Uterus (tissue), 4 donors: ENCODE data around the gene FGF14. TPM values are rescaled to one million over a fixed set of nuclear protein-coding genes. Genes with fewer than 3 reads are reported as not detected.

Experiments
- DNase-seq, 2 donors: peaks; one replicate each; pipeline ENCODE4 v3.0.0-alpha.2; 2019 to 2020
- H3K27ac ChIP-seq, 2 donors: fragments of 200-600 bp; sonication (generic); 1 replicate in 1 of 2; 2 replicates in 1 of 2; pipeline ENCODE4 v1.5.1; 2016 to 2018
- H3K27me3 ChIP-seq, 2 donors: fragments of 200-600 bp; sonication (generic); one replicate each; pipeline ENCODE4 v1.5.1; 2018 to 2019; ENCODE audit warnings: control low read depth in 1 of 2
- H3K36me3 ChIP-seq, 2 donors: fragments of 200-600 bp; sonication (generic); one replicate each; pipeline ENCODE4 v1.5.1; 2019; ENCODE audit warnings: control low read depth in 1 of 2
- H3K4me1 ChIP-seq, 2 donors: fragments of 200-600 bp; sonication (generic); one replicate each; pipeline ENCODE4 v1.5.1; 2018 to 2019; ENCODE audit warnings: control low read depth in 1 of 2
- H3K4me3 ChIP-seq, 2 donors: fragments of 200-600 bp; sonication (generic); 1 replicate in 1 of 2; 2 replicates in 1 of 2; pipeline ENCODE4 v1.5.1; 2018 to 2019; ENCODE audit warnings: mild to moderate bottlenecking in 1 of 2
- H3K9me3 ChIP-seq, 2 donors: fragments of 200-600 bp; sonication (generic); one replicate each; pipeline ENCODE4 v1.5.1; 2019; ENCODE audit warnings: control low read depth in 1 of 2
- POLR2A ChIP-seq, 2 donors: fragments of 450-650 bp; IDR thresholded peaks; one replicate each; pipeline ENCODE4 v1.6.1; 2016; ENCODE audit warnings: antibody characterized with exemption in 2 of 2, mild to moderate bottlenecking in 1 of 2, moderate library complexity in 1 of 2
- intact Hi-C: fragments of 100-400 bp; cut with DNase I; formaldehyde crosslinking; loops from one replicate; pipeline ENCODE4 v1.15.1; 2023; ENCODE audit warnings: low total_unique reads
- total RNA-seq, 4 donors: library from RNA; depleted of rRNA in 3 of 4; stranded (reverse); fragments of >200 nt in 3 of 4; gene quantifications; one replicate each; pipeline versions ENCODE4 v1.1.0 to v1.2.4, GENCODE V29; 2014 to 2023
- TF ChIP-seq, protein P1 (sequence below), 4 experiments: fragments of 200-600 bp in 2 of 4; fragments of 450-650 bp in 2 of 4; sonication (generic) in 2 of 4; IDR thresholded peaks; one replicate each; pipeline ENCODE4 v1.5.1; 2016 to 2019; ENCODE audit warnings: antibody characterized with exemption in 4 of 4, mild to moderate bottlenecking in 2 of 4, moderate library complexity in 1 of 4
- donor health status: DM: yes; HTN: yes; CAD: no.

FGF14 gene
- total RNA-seq, 4 donors from 2014 or later = under 0.01 to 0.98 (median 0.62) TPM; not detected in 1

DNA sequence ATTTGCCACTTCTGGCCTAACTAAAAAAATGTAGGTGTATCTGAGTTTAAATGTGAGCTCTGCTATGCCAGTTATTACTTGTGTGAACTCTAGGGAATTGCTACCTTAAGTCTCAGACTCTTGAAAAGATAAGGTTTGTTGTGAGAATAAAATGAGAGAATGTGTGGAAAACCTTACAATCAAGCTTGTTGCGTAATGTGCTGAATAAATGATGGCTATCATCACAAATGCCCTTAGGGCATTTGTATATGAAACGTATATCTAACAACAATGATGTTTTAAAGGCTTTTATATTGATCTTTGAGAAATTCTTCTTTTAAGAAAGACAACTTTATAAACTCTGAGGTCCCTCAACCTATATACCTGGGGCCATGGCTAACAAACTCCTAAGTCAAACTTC is 564.6 kb downstream of the FGF14 start:
- Histone ChIP-seq H3K27ac (no peak overlapping the region), H3K27me3 (no peaks in the 10 kb centered on the region), H3K4me3 (no peak overlapping the region), H3K36me3 (no peaks in the 10 kb centered on the region), H3K9me3 (no peaks in the 10 kb centered on the region), H3K4me1 (no peaks in the 10 kb centered on the region)
- intact Hi-C loops = no loop called here
- no peak for DNase-seq
- TF ChIP-seq POLR2A (IDR thresholded peaks at IDR 0.05) = no peak
- TF ChIP-seq, protein P1, sequence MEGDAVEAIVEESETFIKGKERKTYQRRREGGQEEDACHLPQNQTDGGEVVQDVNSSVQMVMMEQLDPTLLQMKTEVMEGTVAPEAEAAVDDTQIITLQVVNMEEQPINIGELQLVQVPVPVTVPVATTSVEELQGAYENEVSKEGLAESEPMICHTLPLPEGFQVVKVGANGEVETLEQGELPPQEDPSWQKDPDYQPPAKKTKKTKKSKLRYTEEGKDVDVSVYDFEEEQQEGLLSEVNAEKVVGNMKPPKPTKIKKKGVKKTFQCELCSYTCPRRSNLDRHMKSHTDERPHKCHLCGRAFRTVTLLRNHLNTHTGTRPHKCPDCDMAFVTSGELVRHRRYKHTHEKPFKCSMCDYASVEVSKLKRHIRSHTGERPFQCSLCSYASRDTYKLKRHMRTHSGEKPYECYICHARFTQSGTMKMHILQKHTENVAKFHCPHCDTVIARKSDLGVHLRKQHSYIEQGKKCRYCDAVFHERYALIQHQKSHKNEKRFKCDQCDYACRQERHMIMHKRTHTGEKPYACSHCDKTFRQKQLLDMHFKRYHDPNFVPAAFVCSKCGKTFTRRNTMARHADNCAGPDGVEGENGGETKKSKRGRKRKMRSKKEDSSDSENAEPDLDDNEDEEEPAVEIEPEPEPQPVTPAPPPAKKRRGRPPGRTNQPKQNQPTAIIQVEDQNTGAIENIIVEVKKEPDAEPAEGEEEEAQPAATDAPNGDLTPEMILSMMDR (IDR thresholded peaks at IDR 0.05) = no peak

DNA sequence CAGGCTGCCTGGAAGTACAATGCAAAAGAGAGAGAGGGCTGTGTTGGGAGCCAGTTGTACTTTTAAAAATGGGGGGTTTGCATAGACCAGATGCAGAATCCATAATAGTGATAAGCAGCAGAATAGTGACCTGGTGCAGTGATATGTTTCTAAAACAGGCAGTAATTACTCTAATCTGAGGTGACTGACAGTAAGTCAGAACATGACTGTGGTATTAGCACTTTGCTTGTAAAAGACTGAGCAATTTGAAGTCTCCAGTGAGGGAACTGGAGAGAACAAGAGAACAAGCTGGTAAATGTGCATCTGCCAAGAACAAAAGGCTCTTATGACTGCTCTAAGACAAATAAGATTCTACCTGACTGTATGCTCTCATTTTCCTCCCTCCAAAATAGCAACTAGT is 565.9 kb downstream of the FGF14 start:
- Histone ChIP-seq H3K4me3 (no peak overlapping the region), H3K36me3 (no peaks in the 10 kb centered on the region), H3K4me1 (no peaks in the 10 kb centered on the region), H3K27me3 (no peaks in the 10 kb centered on the region), H3K9me3 (no peaks in the 10 kb centered on the region), H3K27ac (no peak overlapping the region)
- intact Hi-C loops = no loop called here
- no peak for DNase-seq
- TF ChIP-seq, protein P1 (IDR thresholded peaks at IDR 0.05) = no peak

DNA sequence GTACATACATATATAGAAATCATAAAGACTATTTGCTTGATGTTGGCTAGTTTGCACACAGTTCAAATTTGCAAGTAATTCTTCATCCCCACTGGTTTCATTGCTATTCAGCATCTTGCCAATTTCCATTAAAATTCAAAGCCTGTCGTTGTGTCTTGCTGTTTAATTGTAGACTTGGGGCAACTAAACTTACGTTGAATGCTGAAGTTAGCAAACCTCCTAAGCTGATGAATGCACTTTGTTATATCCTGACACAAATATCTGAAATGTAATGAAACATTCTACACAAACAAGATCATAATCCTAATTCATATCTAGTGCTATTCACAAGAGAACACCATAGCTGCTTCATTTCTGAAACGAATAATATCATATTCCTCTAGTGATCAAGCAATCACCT is 568.2 kb downstream of the FGF14 start:
- no peak overlapping the region for H3K27ac ChIP-seq
- no peak overlapping the region for H3K4me3 ChIP-seq
- no peaks in the 10 kb centered on the region for H3K4me1 ChIP-seq
- intact Hi-C loops = no loop called here
- TF ChIP-seq, protein P1 (IDR thresholded peaks at IDR 0.05) = no peak
- no peak for TF ChIP-seq POLR2A (IDR thresholded peaks at IDR 0.05)
- DNase-seq = no peak
- H3K36me3 ChIP-seq = no peaks in the 10 kb centered on the region
- no peaks in the 10 kb centered on the region for H3K9me3 ChIP-seq
- H3K27me3 ChIP-seq = no peaks in the 10 kb centered on the region

DNA sequence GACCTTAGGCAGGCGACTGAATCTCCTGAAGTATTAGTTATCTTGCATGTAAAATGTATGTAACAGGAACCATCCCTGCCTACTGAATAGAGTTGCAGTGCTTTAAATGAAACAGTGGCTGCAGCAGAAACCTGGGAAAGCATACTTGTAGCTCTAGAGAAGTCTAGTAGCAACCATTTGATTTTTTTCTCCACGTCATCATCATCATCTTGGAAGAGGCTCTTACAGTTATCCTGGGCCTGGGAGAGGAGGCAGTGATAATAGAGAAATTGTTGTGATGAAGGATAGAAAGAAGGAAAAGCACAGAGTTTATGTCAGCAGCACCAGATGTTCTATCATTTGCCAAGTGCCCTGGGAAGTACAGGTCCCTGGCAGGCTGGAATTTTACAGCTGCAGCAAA is 571.8 kb downstream of the FGF14 start:
- no peak for TF ChIP-seq POLR2A (IDR thresholded peaks at IDR 0.05)
- TF ChIP-seq, protein P1 (IDR thresholded peaks at IDR 0.05) = no peak
- H3K9me3 ChIP-seq = no peaks in the 10 kb centered on the region
- DNase-seq = no peak
- H3K27ac ChIP-seq = no peak overlapping the region
- no peaks in the 10 kb centered on the region for H3K27me3 ChIP-seq
- no peaks in the 10 kb centered on the region for H3K4me1 ChIP-seq
- intact Hi-C loops = no loop called here
- no peak overlapping the region for H3K4me3 ChIP-seq
- H3K36me3 ChIP-seq = no peaks in the 10 kb centered on the region

DNA sequence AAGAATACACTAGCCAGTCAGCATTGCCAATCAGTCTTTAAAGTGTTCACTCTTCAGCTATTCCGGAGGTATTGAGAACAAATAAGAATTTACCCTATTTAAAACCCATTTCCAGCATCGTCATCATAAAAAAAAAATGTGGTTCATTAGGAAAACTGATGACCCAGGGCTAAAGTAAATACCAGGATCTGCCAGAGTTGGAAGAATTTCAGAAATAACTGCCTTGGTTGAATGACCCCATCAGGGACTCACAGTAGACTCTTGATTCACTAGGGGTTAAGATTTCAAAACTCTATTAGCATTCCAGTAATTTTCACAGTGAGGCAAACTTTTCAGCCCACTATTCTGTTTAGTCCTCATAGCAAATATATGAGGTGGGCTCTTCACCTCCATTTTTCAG is 572.4 kb downstream of the FGF14 start:
- no peak overlapping the region for H3K4me3 ChIP-seq
- DNase-seq = no peak
- TF ChIP-seq, protein P1 (IDR thresholded peaks at IDR 0.05) = no peak
- TF ChIP-seq POLR2A (IDR thresholded peaks at IDR 0.05) = no peak
- no peak overlapping the region for H3K27ac ChIP-seq
- H3K27me3 ChIP-seq = no peaks in the 10 kb centered on the region
- H3K36me3 ChIP-seq = no peaks in the 10 kb centered on the region
- H3K9me3 ChIP-seq = no peaks in the 10 kb centered on the region
- intact Hi-C loops = no loop called here
- no peaks in the 10 kb centered on the region for H3K4me1 ChIP-seq
